GM18511 (cell line): ENCODE measurements around the gene BMP8A.

ENCODE experiments used
- ATAC-seq: cut with Tn5 transposase; IDR thresholded peaks from one replicate; pipeline ENCODE4 v1.9.1; 2021; ENCODE audit warnings: mild to moderate bottlenecking, moderate library complexity; ENCODE audit not compliant: unreplicated experiment

The BMP8A gene

DNA sequence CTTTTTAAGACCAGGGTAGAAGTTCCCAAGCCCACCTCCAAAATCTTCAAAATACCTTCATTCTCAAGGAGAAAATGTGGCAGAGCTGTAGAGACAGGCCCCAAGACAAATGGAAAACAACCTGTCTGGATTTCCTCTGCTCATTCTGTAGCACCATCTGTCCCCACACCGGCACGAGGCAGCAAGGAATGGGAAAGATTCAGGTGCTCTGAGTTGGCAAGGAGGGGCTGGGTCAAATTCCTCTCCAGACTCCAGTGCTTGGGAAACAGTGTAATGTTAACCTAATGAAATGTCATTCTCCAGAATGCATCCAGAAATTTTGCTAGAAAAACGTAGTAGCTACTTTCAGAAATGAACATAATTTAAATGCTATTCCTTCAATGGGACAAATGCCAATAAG, 75.9 kb downstream of the BMP8A start:
- no peak for ATAC-seq

DNA sequence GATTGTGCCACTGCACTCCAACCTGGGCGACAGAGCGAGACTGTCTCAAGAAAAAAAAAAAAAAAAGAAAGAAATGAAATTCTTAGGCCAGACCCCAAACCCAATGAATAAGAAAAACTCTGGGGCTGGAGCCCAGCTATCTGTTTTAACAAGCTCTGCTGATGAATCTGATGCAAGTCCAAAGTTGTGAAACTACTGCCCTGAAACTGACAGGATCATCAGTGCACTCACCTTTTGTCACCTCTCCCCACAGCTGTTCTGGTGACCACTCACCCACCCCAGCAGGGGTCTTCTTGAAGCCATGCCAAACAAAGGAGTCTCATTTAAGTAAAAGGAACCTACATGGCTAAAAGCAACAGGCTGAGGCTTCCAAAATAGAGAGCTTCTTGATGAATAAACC, 76.8 kb downstream of the BMP8A start:
- no peak for ATAC-seq

DNA sequence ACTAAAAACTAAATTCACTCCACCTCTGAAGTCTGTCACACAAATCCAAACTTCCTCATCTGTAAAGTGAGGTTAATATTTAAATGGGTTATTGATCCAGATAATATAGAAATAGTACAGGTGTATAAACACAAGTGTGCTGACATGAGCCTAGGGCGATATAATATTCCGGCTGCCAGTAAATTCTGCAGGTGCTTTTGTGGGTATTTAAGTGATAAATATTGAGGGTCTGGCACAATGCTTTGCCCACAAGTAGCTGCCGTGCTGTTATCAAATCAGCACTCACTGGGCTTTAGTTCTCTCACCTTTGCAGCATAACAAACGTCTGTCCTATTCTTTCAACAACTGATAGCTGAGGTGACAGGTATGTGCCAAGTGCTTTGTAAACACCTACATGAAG, 77.6 kb downstream of the BMP8A start:
- no peak for ATAC-seq

DNA sequence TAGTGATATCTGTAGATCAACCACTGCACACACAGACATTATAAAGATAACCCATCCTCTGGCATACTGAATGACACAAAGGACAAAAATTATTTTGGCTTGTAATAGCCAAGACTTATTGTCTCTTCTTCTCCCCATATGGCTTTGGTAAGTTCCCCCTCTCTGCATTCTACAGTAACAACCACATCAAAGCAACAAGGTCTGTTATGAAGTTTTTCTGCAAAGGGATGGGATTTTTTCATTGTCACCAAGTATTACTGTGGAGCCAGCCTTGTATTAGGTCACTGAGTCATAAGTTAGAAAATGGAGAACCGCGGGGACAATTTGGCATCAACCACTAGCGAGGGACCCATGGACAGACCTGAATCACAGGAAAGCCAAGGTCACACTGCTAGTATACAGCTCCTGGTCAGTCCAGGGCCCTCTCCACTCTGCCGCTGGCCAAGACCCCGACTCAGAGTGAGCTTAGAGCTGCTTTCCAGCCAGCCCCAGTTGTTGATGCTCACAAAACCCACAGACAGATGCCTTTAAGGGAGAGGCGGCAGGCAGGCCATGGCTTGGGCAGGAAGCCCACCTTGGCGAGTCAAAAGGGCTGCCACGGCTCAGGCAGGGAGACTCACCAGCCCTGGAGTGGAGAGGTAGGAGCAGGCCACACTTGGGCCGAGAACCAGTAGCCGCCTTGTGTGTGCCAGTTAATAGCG, 79.2 kb downstream of the BMP8A start:
- no peak for ATAC-seq

DNA sequence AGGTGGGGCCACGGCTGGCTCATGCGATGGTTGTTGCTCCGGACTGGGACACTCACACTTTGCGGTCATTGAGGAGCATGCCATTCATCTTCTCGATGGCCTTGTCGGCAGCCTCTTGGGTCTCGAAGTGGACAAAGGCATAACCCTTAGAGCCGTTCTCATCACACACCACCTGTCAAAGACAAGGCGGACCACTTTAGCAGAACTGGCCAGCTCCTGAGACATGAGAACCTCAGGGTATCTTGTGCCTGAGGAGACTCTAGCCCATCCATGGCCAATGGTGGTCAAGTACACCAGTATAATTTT, 79.7 kb downstream of the BMP8A start:
- no peak for ATAC-seq

DNA sequence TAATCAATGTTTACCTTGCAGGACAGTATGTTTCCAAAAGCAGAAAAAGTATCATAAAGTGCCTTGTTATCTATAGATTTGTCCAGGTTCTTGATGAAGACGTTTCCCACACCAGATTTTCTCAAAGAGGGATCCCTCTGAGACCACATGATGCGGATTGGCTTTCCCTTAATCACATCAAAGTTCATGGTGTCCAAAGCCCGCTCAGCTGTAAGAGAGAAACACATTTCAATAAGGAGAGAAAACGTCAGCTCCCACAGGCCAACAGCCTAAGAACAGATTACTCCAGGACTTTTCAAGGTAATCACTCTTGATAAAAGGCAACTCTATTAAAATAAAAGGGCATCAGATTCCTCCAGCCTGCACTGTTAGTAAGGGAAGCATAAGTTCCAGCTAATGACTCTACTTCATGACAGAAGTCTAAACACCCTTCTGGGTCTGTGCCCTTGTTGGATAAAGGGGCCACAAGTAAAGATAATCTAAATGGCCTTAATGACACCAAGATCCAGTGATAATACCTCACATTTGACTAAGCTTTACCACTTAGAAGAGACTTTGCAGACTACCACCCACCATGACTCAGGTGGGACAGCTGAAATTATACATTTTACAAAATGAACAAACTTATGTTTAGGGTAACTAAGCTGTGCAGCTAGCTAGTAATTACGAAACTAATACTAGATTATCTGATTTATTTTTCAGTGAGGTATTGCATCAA, 81.1 kb downstream of the BMP8A start:
- ATAC-seq: no peak

DNA sequence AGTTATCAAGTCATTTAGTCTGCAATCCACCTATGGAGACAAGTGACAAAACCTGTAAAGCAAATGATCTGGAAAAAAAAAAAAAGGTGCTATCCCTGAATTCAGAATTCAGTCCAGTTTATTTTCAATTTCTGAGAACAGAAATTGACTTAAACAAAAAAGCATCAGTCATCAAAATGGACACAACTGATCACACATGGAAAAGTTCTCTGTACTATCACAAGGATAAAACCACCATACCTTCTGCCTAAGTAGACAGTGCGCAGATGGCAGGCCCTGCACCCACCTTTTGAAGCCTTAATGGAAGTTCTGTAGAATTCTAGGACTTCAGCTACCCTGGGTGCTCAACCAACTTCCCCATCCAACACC, 81.6 kb downstream of the BMP8A start:
- ATAC-seq: no peak

DNA sequence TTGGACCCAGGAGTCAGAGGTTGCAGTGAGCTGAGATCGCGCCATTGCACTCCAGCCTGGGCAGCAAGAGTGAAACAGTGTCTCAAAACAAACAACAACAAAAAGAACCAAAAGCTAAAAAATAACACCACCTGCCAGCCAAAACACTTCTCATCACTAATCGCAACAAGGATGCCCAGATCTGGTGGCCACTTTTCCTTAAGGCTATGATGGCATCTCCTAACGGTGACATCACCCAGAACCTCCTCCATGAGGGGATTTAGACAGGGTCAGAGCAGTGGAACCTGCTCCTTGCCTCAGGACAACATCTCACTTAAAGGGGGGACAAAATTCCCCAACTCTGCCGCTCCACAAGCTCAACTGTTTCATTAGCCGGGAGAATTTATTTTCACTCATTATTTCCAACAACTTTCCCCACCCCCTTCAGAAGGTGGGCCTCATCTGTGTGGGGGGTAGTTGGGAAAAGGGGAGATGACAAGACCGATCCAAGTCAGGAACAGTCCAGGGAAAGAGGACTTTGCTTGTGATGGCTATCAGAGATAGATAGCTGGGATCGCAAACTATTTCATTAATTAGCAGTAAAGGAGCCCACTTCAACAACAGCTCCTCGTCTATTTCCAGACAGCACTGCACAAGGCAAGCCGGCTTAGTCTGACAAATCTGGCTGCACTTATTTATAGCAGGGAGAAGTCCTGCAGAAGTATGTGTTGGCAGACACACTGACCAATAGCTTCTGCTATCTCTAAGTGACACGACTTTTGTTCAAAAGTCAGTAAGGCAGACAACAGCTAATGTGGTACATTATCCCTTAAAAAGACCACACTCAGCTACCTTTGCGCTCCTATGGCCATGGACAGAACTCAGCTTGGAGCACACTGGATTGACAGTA, 82.5 kb downstream of the BMP8A start:
- no peak for ATAC-seq

DNA sequence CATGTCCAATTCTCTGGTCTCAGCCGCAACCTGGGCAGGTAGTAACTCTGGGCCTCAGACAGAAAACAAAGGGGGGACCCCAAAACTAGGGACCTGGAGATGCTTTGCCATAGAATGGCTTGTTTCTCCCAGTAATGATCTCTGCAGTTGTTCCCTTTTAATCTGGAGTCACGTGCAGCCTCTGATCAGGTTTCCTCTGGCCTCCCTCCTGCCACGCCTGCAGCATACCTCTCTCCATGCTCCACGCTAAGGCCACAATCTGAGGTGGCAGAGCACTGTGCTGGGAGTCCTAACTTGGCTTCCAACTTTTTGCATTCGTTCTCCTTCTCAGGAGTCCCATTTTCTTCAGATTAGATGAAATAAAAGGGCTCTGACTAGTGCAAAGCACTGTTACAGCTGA, 83.2 kb downstream of the BMP8A start:
- ATAC-seq: no peak
